ENCODE data around the gene PKHD1. TPM values are rescaled to one million over a fixed set of nuclear protein-coding genes. Genes with fewer than 3 reads are reported as not detected.

The PKHD1 gene
- total and polyA plus RNA-seq, 12 donors, result 0.03 to 0.22 (median 0.09) TPM; not detected in 3

- intact Hi-C loops (cut with DNase I), result no loop called here
- H3K27me3 ChIP-seq, result no peaks in the 10 kb centered on the region
- no peaks in the 10 kb centered on the region for H3K4me1 ChIP-seq (replicated peaks in 1 of 2)
- no peaks in the 10 kb centered on the region for H3K36me3 ChIP-seq (replicated peaks in 1 of 2)
- TF ChIP-seq POLR2A (IDR thresholded peaks at IDR 0.05), result no peak
- TF ChIP-seq CTCF (IDR thresholded peaks at IDR 0.05), result no peak
- H3K4me3 ChIP-seq, result no peak overlapping the region
- H3K27ac ChIP-seq, result no peak overlapping the region
- no peaks in the 10 kb centered on the region for H3K9me3 ChIP-seq (replicated peaks in 1 of 3)
- no peak for DNase-seq
These were observed 521.9 kb downstream of the PKHD1 start for GRCh38 chr6:51565472-51565871.

Small RNAs within 50 kb of the gene (small RNA-seq; reads per million reads assigned to genes)
- 0 reads per million in 2 donors for gene RN7SL580P

Other genes with a start within 250 kb of the PKHD1 start
- gene IL17A, start 98.8 kb upstream of the PKHD1 start, total RNA-seq, result not detected
- not detected for gene IL17A, start 98.8 kb upstream of the PKHD1 start, polyA plus RNA-seq
- not detected for gene IL17F, start 156.9 kb upstream of the PKHD1 start, total RNA-seq
- not detected for gene IL17F, start 156.9 kb upstream of the PKHD1 start, polyA plus RNA-seq
- gene MCM3, start 197.1 kb upstream of the PKHD1 start, total RNA-seq, result 10 to 100 TPM; 19.4 to 65.5 (median 25.7) TPM
- gene MCM3, start 197.1 kb upstream of the PKHD1 start, polyA plus RNA-seq, result 10 to 100 TPM; 10.5 to 31.4 (median 15.9) TPM

Data from adrenal gland (tissue), 12 donors.